HG02981 (cell line): ENCODE results near the gene EIF2B5.

Experiments
- ATAC-seq: cut with Tn5 transposase; IDR thresholded peaks from one replicate; pipeline ENCODE4 v1.9.1; 2021; ENCODE audit warnings: mild to moderate bottlenecking, moderate library complexity; ENCODE audit not compliant: unreplicated experiment

The EIF2B5 gene

GRCh38 chr3:184172681-184173373 is 37.7 kb downstream of the EIF2B5 start:
- ATAC-seq, result no peak

- no peak for ATAC-seq
These were observed 38.2 kb downstream of the EIF2B5 start for GRCh38 chr3:184173374-184173722.

- no peak for ATAC-seq
These were observed 39.1 kb downstream of the EIF2B5 start for GRCh38 chr3:184174284-184174645.

GRCh38 chr3:184174646-184175492 is 39.7 kb downstream of the EIF2B5 start, which contains the start of gene AP2M1:
Gene AP2M1 (plus strand): TSS chr3:184174855. CDS start chr3:184176994, 2,139 bp downstream.
- ATAC-seq, result peak; percentile 94

GRCh38 chr3:184175506-184175905 is 40.3 kb downstream of the EIF2B5 start:
- no peak for ATAC-seq

- no peak for ATAC-seq
These were observed 40.8 kb downstream of the EIF2B5 start for GRCh38 chr3:184175981-184176376.

GRCh38 chr3:184176377-184177330 is 41.5 kb downstream of the EIF2B5 start:
- no peak for ATAC-seq

GRCh38 chr3:184177331-184177731 is 42.2 kb downstream of the EIF2B5 start:
- no peak for ATAC-seq

GRCh38 chr3:184177767-184178306 is 42.7 kb downstream of the EIF2B5 start:
- ATAC-seq, result no peak

- no peak for ATAC-seq
These were observed 43.5 kb downstream of the EIF2B5 start for GRCh38 chr3:184178521-184179138.

- ATAC-seq, result no peak
These were observed 45.0 kb downstream of the EIF2B5 start for GRCh38 chr3:184180165-184180564.

- ATAC-seq, result no peak
These were observed 46.4 kb downstream of the EIF2B5 start for GRCh38 chr3:184181596-184181995.

GRCh38 chr3:184183679-184184078 is 48.5 kb downstream of the EIF2B5 start:
- ATAC-seq, result no peak

- ATAC-seq, result no peak
These were observed 49.5 kb downstream of the EIF2B5 start for GRCh38 chr3:184184546-184185230.

- ATAC-seq, result peak; percentile 90
These were observed 50.5 kb downstream of the EIF2B5 start for GRCh38 chr3:184185461-184186183.

GRCh38 chr3:184186184-184186901 is 51.2 kb downstream of the EIF2B5 start, which contains the start of gene ABCF3:
Gene ABCF3 (plus strand): TSS chr3:184186199. CDS start chr3:184186208, 9 bp downstream.
- peak; percentile 25 for ATAC-seq

GRCh38 chr3:184186902-184187207 is 51.7 kb downstream of the EIF2B5 start:
- ATAC-seq, result no peak

GRCh38 chr3:184188080-184188479 is 52.9 kb downstream of the EIF2B5 start:
- no peak for ATAC-seq

GRCh38 chr3:184189421-184189820 is 54.3 kb downstream of the EIF2B5 start:
- ATAC-seq, result no peak
